DND-41 (cell line): Measurements from ENCODE around the gene DENND6B.
A peak's percentile ranks its signal among the peaks of the same experiment; 100 is the strongest.

Experiments
- ATAC-seq: fragments of 200-7000 bp; cut with Tn5 transposase; 3 replicates; pipeline ENCODE4 v1.9.1; 2021; ENCODE audit warnings: low read depth; ENCODE audit not compliant: insufficient read depth
- DNase-seq: peaks from one replicate; pipeline ENCODE4 v3.0.0-alpha.2; 2020
- H2AFZ ChIP-seq: 2 replicates; pipeline ENCODE4 v1.6.0; 2012; ENCODE audit warnings: low read depth, low read length
- H3K27ac ChIP-seq: 2 replicates; pipeline ENCODE4 v1.5.1; 2012; ENCODE audit warnings: low read length, inconsistent platforms
- H3K27me3 ChIP-seq: fragments of 200-600 bp; sonication (generic); 2 replicates; pipeline ENCODE4 v1.6.0; 2012; ENCODE audit warnings: low read length, mild to moderate bottlenecking, inconsistent platforms; ENCODE audit not compliant: insufficient read depth, poor library complexity
- H3K36me3 ChIP-seq: 2 replicates; pipeline ENCODE4 v1.5.1; 2012; ENCODE audit warnings: low read length, inconsistent platforms; ENCODE audit not compliant: insufficient read depth
- H3K4me1 ChIP-seq: 2 replicates; pipeline ENCODE4 v1.5.1; 2012; ENCODE audit warnings: mild to moderate bottlenecking, low read length; ENCODE audit not compliant: insufficient read depth
- H3K4me2 ChIP-seq: 2 replicates; pipeline ENCODE4 v1.6.0; 2012; ENCODE audit warnings: mild to moderate bottlenecking, moderate library complexity, low read length, inconsistent platforms; ENCODE audit not compliant: insufficient read depth
- H3K4me3 ChIP-seq, 2 experiments: fragments of 200-600 bp in 1 of 2; shearing (Covaris generic) in 1 of 2; 2 replicates each; pipeline ENCODE4 v1.5.1; 2012 to 2016; ENCODE audit warnings: inconsistent platforms in 2 of 2, low read length in 2 of 2, mild to moderate bottlenecking in 2 of 2, low read depth in 1 of 2, moderate library complexity in 1 of 2
- H3K79me2 ChIP-seq: 2 replicates; pipeline ENCODE4 v1.6.0; 2012; ENCODE audit warnings: low read length, inconsistent platforms; ENCODE audit not compliant: insufficient read depth
- H3K9ac ChIP-seq: 2 replicates; pipeline ENCODE4 v1.6.0; 2012; ENCODE audit warnings: low read depth, mild to moderate bottlenecking, inconsistent platforms, low read length, moderate library complexity
- H3K9me3 ChIP-seq: 2 replicates; pipeline ENCODE4 v1.5.1; 2012; ENCODE audit warnings: low read length, moderate library complexity, mild to moderate bottlenecking, inconsistent platforms; ENCODE audit not compliant: insufficient read depth, severe bottlenecking
- H4K20me1 ChIP-seq: 2 replicates; pipeline ENCODE4 v1.6.0; 2012; ENCODE audit warnings: low read length; ENCODE audit not compliant: insufficient read depth
- CTCF ChIP-seq: IDR thresholded peaks from 2 replicates; pipeline ENCODE4 v1.5.1; 2012; ENCODE audit warnings: borderline replicate concordance, low read length, moderate library complexity, mild to moderate bottlenecking; ENCODE audit not compliant: poor library complexity, severe bottlenecking; ENCODE audit errors: extremely low read depth
- EZH2 ChIP-seq: IDR thresholded peaks from 3 replicates; pipeline ENCODE4 v1.6.1; 2012; ENCODE audit warnings: borderline replicate concordance, low read depth, mild to moderate bottlenecking, moderate library complexity, low read length, inconsistent platforms; ENCODE audit not compliant: severe bottlenecking

The DENND6B gene

DNA sequence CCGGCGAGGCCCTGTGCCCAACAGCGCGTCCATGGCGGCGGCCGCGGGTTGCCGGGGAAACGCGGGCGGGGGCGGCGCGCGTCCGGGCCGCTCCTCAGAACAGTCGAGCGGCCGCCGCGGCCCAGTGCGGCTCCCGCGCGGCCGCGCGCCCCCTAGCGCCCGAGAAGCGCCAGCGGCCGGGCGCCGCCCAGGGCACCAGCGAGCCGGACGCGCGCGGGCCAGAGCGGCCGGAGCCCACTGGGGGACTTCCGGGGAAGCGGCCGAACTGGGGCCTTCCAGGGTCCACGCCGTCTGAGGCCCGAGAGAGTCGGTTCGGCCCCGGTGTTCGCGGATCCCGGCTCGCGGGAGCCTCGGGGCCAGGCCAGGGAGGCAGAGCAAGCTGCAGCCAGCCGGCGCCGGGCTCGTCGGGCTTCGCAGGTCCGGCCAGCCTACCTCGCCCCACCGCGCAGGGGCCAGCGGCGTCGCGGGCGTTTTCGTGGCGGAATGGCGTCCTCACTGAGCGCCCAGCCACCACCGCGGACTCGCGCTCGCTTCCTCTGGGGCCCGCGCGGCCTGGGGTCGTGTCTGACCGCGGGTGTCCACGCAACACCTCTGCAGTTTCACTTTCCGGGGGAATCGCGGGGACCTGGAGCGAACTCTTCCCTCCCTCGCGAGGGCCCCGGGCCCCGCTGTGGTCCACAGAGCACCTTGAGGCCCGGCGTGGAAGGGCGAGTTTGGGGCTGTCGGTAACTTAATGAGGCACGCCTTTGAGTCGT is at the start of gene DENND6B:
Gene DENND6B (minus strand): TSS at position 57 of the 755 bp plus-strand sequence. CDS start 24 bp downstream, at position 33.
- H3K9ac ChIP-seq, result peak within 1 kb of the TSS; percentile 59
- peak within 1 kb of the TSS; percentile 82 for H2AFZ ChIP-seq
- no peaks in the 10 kb centered on the region for H3K9me3 ChIP-seq
- H3K27ac ChIP-seq, result no peak within 1 kb of the TSS
- TF ChIP-seq EZH2 (no peak), CTCF (peak; percentile 71)
- H3K27me3 ChIP-seq, result no peaks in the 10 kb centered on the region
- H4K20me1 ChIP-seq, result no peaks in the 10 kb centered on the region
- H3K36me3 ChIP-seq, result no peaks in the 10 kb centered on the region
- peak within 1 kb of the TSS; percentile 77 for H3K4me2 ChIP-seq
- DNase-seq (peak; percentile 50), ATAC-seq (peak; percentile 95)
- peaks cover 11% of the 10 kb centered on the region for H3K4me1 ChIP-seq
- H3K79me2 ChIP-seq, result no peaks in the 10 kb centered on the region
- peak within 1 kb of the TSS in 1 of 2 experiments; percentile 55; a peak in 2 of 4 replicates for H3K4me3 ChIP-seq

DNA sequence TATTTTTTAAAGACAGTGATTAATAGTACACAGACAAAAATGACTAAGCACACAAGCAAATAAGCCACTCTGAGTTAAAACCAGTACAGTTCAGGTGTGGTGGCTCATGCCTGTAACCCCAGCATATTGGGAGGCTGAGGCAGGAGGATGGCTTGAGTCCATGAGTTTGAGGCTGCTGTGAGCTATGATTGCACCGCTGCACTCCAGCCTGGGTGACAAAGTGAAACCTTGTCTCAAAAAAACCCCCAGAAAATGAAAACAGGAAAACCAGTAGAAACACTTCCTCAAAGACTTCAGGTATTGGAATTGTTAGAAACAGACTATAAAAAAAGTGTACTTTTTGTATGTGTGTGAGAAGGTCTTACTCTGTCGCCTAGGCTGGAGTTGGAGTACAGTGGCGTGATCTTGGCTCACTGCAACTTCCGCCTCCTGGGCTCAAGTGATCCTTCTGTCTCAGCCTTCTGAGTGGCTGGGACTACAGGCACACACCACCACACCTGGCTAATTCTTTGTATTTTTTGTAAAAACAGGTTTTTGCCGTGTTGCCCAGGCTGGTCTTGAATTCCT is 49.4 kb upstream of the DENND6B start:
- peaks cover 42% of the 10 kb centered on the region for H3K79me2 ChIP-seq
- DNase-seq (no peak), ATAC-seq (no peak)
- H3K36me3 ChIP-seq, result peaks cover 69% of the 10 kb centered on the region
- no peaks in the 10 kb centered on the region for H3K9me3 ChIP-seq
- H3K9ac ChIP-seq, result no peak overlapping the region
- H2AFZ ChIP-seq, result no peak overlapping the region
- H4K20me1 ChIP-seq, result 0 out of 2 replicates have a peak, but pooled peaks cover under 1% of the 10 kb centered on the region
- no peaks in the 10 kb centered on the region for H3K4me1 ChIP-seq
- no peak for TF ChIP-seq CTCF
- TF ChIP-seq EZH2, result no peak
- H3K27ac ChIP-seq, result no peak overlapping the region
- H3K4me3 ChIP-seq, result no peak overlapping the region
- H3K4me2 ChIP-seq, result no peak overlapping the region
- H3K27me3 ChIP-seq, result no peaks in the 10 kb centered on the region

GRCh38 chr22:50371101-50371648 is 44.4 kb upstream of the DENND6B start:
- peaks cover 65% of the 10 kb centered on the region for H3K36me3 ChIP-seq
- H3K9me3 ChIP-seq, result no peaks in the 10 kb centered on the region
- H3K4me1 ChIP-seq, result no peaks in the 10 kb centered on the region
- H3K79me2 ChIP-seq, result peaks cover 54% of the 10 kb centered on the region
- no peak overlapping the region for H3K4me2 ChIP-seq
- H2AFZ ChIP-seq, result no peak overlapping the region
- no peak for ATAC-seq
- H3K27me3 ChIP-seq, result no peaks in the 10 kb centered on the region
- no peak overlapping the region for H3K9ac ChIP-seq
- no peak overlapping the region for H3K27ac ChIP-seq
- H4K20me1 ChIP-seq, result peaks cover 24% of the 10 kb centered on the region
- TF ChIP-seq CTCF, result no peak
- TF ChIP-seq EZH2, result no peak
- no peak overlapping the region for H3K4me3 ChIP-seq
- no peak for DNase-seq
